DOHH2 (cell line): ENCODE results near the gene GGACT.

Source experiments
- H3F3A ChIP-seq: fragments of 200-600 bp; sonication (generic), shearing (Covaris generic); 2 replicates; pipeline ENCODE4 v1.6.0; 2016; ENCODE audit warnings: antibody characterized with exemption, mild to moderate bottlenecking; ENCODE audit not compliant: control insufficient read depth, insufficient read depth
- H3K27ac ChIP-seq: fragments of 200-600 bp; sonication (generic); 2 replicates; pipeline ENCODE4 v1.5.1; 2014; ENCODE audit warnings: low read depth, mild to moderate bottlenecking, low read length, moderate library complexity
- H3K27me3 ChIP-seq: fragments of 200-600 bp; sonication (generic); 2 replicates; pipeline ENCODE4 v1.6.1; 2014; ENCODE audit warnings: mild to moderate bottlenecking, low read length, mixed read lengths; ENCODE audit not compliant: control insufficient read depth
- H3K36me3 ChIP-seq: fragments of 200-600 bp; sonication (generic); 2 replicates; pipeline ENCODE4 v1.6.1; 2014; ENCODE audit warnings: mild to moderate bottlenecking, low read length, moderate library complexity, mixed read lengths; ENCODE audit not compliant: control insufficient read depth
- H3K4me1 ChIP-seq: fragments of 200-600 bp; sonication (generic); 2 replicates; pipeline ENCODE4 v1.6.1; 2014; ENCODE audit warnings: mild to moderate bottlenecking, low read length, mixed read lengths; ENCODE audit not compliant: control insufficient read depth
- H3K4me2 ChIP-seq: fragments of 200-600 bp; sonication (generic); 2 replicates; pipeline ENCODE4 v1.6.0; 2014; ENCODE audit warnings: mild to moderate bottlenecking, low read length, moderate library complexity
- H3K4me3 ChIP-seq: fragments of 200-600 bp; sonication (generic); 2 replicates; pipeline ENCODE4 v1.5.1; 2014; ENCODE audit warnings: mild to moderate bottlenecking, low read length, mixed read lengths
- H3K79me2 ChIP-seq: fragments of 200-600 bp; sonication (generic); 2 replicates; pipeline ENCODE4 v1.6.1; 2014; ENCODE audit warnings: mild to moderate bottlenecking, low read length, mixed read lengths; ENCODE audit not compliant: control insufficient read depth
- H3K9me2 ChIP-seq: fragments of 200-600 bp; sonication (generic); replicated peaks from 2 replicates; pipeline ENCODE4 v1.6.1; 2014; ENCODE audit warnings: mild to moderate bottlenecking, low read length, mixed read lengths; ENCODE audit not compliant: control insufficient read depth
- H3K9me3 ChIP-seq: fragments of 200-600 bp; sonication (generic); 2 replicates; pipeline ENCODE4 v1.6.1; 2014; ENCODE audit warnings: antibody characterized with exemption, low read length, mixed read lengths; ENCODE audit not compliant: control insufficient read depth, insufficient read depth
- H4K20me1 ChIP-seq: fragments of 200-600 bp; sonication (generic); 2 replicates; pipeline ENCODE4 v1.6.0; 2014; ENCODE audit warnings: low read depth, mild to moderate bottlenecking, antibody characterized with exemption, low read length, moderate library complexity; ENCODE audit not compliant: control insufficient read depth, insufficient read depth
- CTCF ChIP-seq: fragments of 200-600 bp; sonication (generic); IDR thresholded peaks from one replicate; pipeline ENCODE4 v1.5.1; 2014; ENCODE audit warnings: antibody characterized with exemption, mild to moderate bottlenecking, low read depth, low read length; ENCODE audit not compliant: poor library complexity, severe bottlenecking
- EZH2phosphoT487 ChIP-seq: fragments of 200-600 bp; sonication (generic); IDR thresholded peaks from 2 replicates; pipeline ENCODE4 v1.6.1; 2017; ENCODE audit warnings: borderline replicate concordance, mild to moderate bottlenecking, antibody characterized with exemption, low read length, moderate library complexity, mixed read lengths

The GGACT gene

GRCh38 chr13:100588331-100589177 is at the start of gene GGACT:
TSS of gene GGACT (minus strand) at chr13:100588789. CDS start at chr13:100532591, 56,198 bp downstream.
- no peaks in the 10 kb centered on the region for H3F3A ChIP-seq
- no peaks in the 10 kb centered on the region for H3K36me3 ChIP-seq
- H3K4me1 ChIP-seq = peaks cover 11% of the 10 kb centered on the region
- TF ChIP-seq CTCF = peak; percentile 77
- no peak for TF ChIP-seq EZH2phosphoT487
- H3K27ac ChIP-seq = peak within 1 kb of the TSS; percentile 25; the same call in 1 of the 2 replicates
- no peaks in the 10 kb centered on the region for H4K20me1 ChIP-seq
- H3K9me3 ChIP-seq = peaks cover 5% of the 10 kb centered on the region; the same call in 1 of the 2 replicates
- H3K4me2 ChIP-seq = peak within 1 kb of the TSS; percentile 50
- H3K4me3 ChIP-seq = peak within 1 kb of the TSS; percentile 79
- no peaks in the 10 kb centered on the region for H3K79me2 ChIP-seq
- no peaks in the 10 kb centered on the region for H3K27me3 ChIP-seq
- no peaks in the 10 kb centered on the region for H3K9me2 ChIP-seq

GRCh38 chr13:100637796-100638195 is 49.2 kb upstream of the GGACT start:
- H3K27ac ChIP-seq = no peak overlapping the region
- no peaks in the 10 kb centered on the region for H3F3A ChIP-seq
- no peak overlapping the region for H3K4me3 ChIP-seq
- no peak for TF ChIP-seq CTCF
- no peak for TF ChIP-seq EZH2phosphoT487
- no peaks in the 10 kb centered on the region for H3K9me2 ChIP-seq
- no peaks in the 10 kb centered on the region for H4K20me1 ChIP-seq
- peaks cover 69% of the 10 kb centered on the region for H3K36me3 ChIP-seq
- H3K9me3 ChIP-seq = no peaks in the 10 kb centered on the region
- no peaks in the 10 kb centered on the region for H3K79me2 ChIP-seq
- H3K27me3 ChIP-seq = no peaks in the 10 kb centered on the region
- no peaks in the 10 kb centered on the region for H3K4me1 ChIP-seq
- no peak overlapping the region for H3K4me2 ChIP-seq

- Histone ChIP-seq H3K27me3 (no peaks in the 10 kb centered on the region), H3K9me3 (no peaks in the 10 kb centered on the region), H3K4me3 (no peak overlapping the region), H3K36me3 (peaks cover 66% of the 10 kb centered on the region), H3K79me2 (no peaks in the 10 kb centered on the region), H3F3A (no peaks in the 10 kb centered on the region), H4K20me1 (no peaks in the 10 kb centered on the region), H3K9me2 (no peaks in the 10 kb centered on the region), H3K4me2 (no peak overlapping the region), H3K27ac (no peak overlapping the region), H3K4me1 (no peaks in the 10 kb centered on the region)
- no peak for TF ChIP-seq EZH2phosphoT487
- no peak for TF ChIP-seq CTCF
These were observed 48.8 kb upstream of the GGACT start for GRCh38 chr13:100637380-100637779.
